DND-41 (cell line): ENCODE measurements around the gene S100A12.

Experiments used
- ATAC-seq: fragments of 200-7000 bp; cut with Tn5 transposase; 3 replicates; pipeline ENCODE4 v1.9.1; 2021; ENCODE audit warnings: low read depth; ENCODE audit not compliant: insufficient read depth
- DNase-seq: peaks from one replicate; pipeline ENCODE4 v3.0.0-alpha.2; 2020
- H2AFZ ChIP-seq: 2 replicates; pipeline ENCODE4 v1.6.0; 2012; ENCODE audit warnings: low read depth, low read length
- H3K27ac ChIP-seq: 2 replicates; pipeline ENCODE4 v1.5.1; 2012; ENCODE audit warnings: low read length, inconsistent platforms
- H3K27me3 ChIP-seq: fragments of 200-600 bp; sonication (generic); 2 replicates; pipeline ENCODE4 v1.6.0; 2012; ENCODE audit warnings: low read length, mild to moderate bottlenecking, inconsistent platforms; ENCODE audit not compliant: insufficient read depth, poor library complexity
- H3K36me3 ChIP-seq: 2 replicates; pipeline ENCODE4 v1.5.1; 2012; ENCODE audit warnings: low read length, inconsistent platforms; ENCODE audit not compliant: insufficient read depth
- H3K4me1 ChIP-seq: 2 replicates; pipeline ENCODE4 v1.5.1; 2012; ENCODE audit warnings: mild to moderate bottlenecking, low read length; ENCODE audit not compliant: insufficient read depth
- H3K4me2 ChIP-seq: 2 replicates; pipeline ENCODE4 v1.6.0; 2012; ENCODE audit warnings: mild to moderate bottlenecking, moderate library complexity, low read length, inconsistent platforms; ENCODE audit not compliant: insufficient read depth
- H3K4me3 ChIP-seq, 2 experiments: fragments of 200-600 bp in 1 of 2; shearing (Covaris generic) in 1 of 2; 2 replicates each; pipeline ENCODE4 v1.5.1; 2012 to 2016; ENCODE audit warnings: inconsistent platforms in 2 of 2, low read length in 2 of 2, mild to moderate bottlenecking in 2 of 2, low read depth in 1 of 2, moderate library complexity in 1 of 2
- H3K79me2 ChIP-seq: 2 replicates; pipeline ENCODE4 v1.6.0; 2012; ENCODE audit warnings: low read length, inconsistent platforms; ENCODE audit not compliant: insufficient read depth
- H3K9ac ChIP-seq: 2 replicates; pipeline ENCODE4 v1.6.0; 2012; ENCODE audit warnings: low read depth, mild to moderate bottlenecking, inconsistent platforms, low read length, moderate library complexity
- H3K9me3 ChIP-seq: 2 replicates; pipeline ENCODE4 v1.5.1; 2012; ENCODE audit warnings: low read length, moderate library complexity, mild to moderate bottlenecking, inconsistent platforms; ENCODE audit not compliant: insufficient read depth, severe bottlenecking
- H4K20me1 ChIP-seq: 2 replicates; pipeline ENCODE4 v1.6.0; 2012; ENCODE audit warnings: low read length; ENCODE audit not compliant: insufficient read depth
- CTCF ChIP-seq: IDR thresholded peaks from 2 replicates; pipeline ENCODE4 v1.5.1; 2012; ENCODE audit warnings: borderline replicate concordance, low read length, moderate library complexity, mild to moderate bottlenecking; ENCODE audit not compliant: poor library complexity, severe bottlenecking; ENCODE audit errors: extremely low read depth
- EZH2 ChIP-seq: IDR thresholded peaks from 3 replicates; pipeline ENCODE4 v1.6.1; 2012; ENCODE audit warnings: borderline replicate concordance, low read depth, mild to moderate bottlenecking, moderate library complexity, low read length, inconsistent platforms; ENCODE audit not compliant: severe bottlenecking

Gene S100A12

DNA sequence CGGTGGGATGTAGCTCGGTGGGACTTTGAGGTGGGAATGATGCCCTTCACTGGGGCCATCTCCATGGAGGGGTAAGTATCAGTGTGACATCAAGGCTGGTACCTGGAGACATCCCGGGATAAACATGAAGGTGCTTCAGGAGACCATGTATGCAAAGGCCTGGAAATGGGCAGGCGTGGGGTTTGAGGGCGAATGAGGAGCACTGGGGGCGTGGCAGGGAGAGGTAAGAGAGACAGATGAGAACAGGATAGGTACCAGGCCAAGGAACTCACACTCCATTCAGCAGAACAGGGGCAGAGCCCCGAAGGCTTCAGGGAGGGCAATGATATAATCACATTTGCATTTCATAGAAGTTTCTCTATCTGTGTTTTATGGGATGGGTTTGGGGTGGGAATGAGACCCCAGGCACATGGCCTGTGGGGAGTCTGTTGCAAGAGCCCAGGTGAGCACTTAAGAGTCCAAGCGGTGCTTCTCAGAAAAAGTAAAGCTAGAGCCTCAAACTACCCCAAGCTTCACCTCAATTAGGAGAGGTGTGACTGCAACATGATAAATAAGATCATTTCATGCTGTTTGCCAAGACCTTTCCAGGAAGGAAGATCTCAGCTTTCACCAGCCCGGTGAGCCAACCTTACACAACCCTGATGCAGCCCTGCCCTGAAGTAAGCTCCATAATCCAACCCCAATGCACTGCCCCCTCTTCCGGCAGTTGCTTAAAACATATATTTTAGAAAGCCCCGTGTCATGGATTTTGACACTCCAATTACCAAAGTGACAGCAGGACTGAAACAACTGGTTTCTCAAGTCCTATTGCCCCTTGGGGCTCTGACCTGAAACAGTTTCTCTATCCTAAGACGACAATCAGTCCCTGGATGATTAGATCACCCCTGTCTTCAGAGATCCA, 10.4 kb downstream of the S100A12 start:
- H3K36me3 ChIP-seq, result no peaks in the 10 kb centered on the region
- H3K4me3 ChIP-seq, result no peak overlapping the region
- H3K9ac ChIP-seq, result no peak overlapping the region
- DNase-seq (no peak), ATAC-seq (no peak)
- H3K9me3 ChIP-seq, result no peaks in the 10 kb centered on the region
- TF ChIP-seq CTCF (no peak), EZH2 (no peak)
- H3K4me1 ChIP-seq, result no peaks in the 10 kb centered on the region
- H2AFZ ChIP-seq, result no peak overlapping the region
- no peaks in the 10 kb centered on the region for H3K79me2 ChIP-seq
- no peaks in the 10 kb centered on the region for H4K20me1 ChIP-seq
- H3K4me2 ChIP-seq, result no peak overlapping the region
- peaks cover 48% of the 10 kb centered on the region for H3K27me3 ChIP-seq
- no peak overlapping the region for H3K27ac ChIP-seq

DNA sequence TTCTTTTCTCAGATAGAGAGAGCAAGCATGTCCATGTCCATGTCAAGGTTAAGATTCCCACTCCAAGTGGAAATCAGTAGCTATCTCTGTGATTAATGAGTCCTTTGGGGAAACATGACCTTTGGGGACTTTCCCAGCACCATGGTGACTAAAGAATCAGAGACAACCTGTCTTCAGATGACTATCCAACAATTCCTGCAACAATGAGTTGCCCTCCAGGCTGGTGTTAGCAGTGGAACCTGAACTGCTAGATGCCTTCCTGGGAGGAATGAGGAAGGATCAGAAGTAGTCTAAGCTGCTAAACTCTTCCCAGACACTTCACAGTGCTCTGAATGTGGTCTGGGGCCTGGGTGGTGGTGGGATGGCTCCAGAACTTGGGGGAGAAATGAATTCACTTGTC, 11.3 kb downstream of the S100A12 start:
- no peak overlapping the region for H3K27ac ChIP-seq
- DNase-seq (no peak), ATAC-seq (no peak)
- H3K4me1 ChIP-seq, result no peaks in the 10 kb centered on the region
- H3K9me3 ChIP-seq, result no peaks in the 10 kb centered on the region
- no peak overlapping the region for H2AFZ ChIP-seq
- H3K4me3 ChIP-seq, result no peak overlapping the region
- no peak overlapping the region for H3K9ac ChIP-seq
- TF ChIP-seq EZH2 (no peak), CTCF (no peak)
- H4K20me1 ChIP-seq, result no peaks in the 10 kb centered on the region
- no peaks in the 10 kb centered on the region for H3K36me3 ChIP-seq
- peaks cover 48% of the 10 kb centered on the region for H3K27me3 ChIP-seq
- no peaks in the 10 kb centered on the region for H3K79me2 ChIP-seq
- no peak overlapping the region for H3K4me2 ChIP-seq

DNA sequence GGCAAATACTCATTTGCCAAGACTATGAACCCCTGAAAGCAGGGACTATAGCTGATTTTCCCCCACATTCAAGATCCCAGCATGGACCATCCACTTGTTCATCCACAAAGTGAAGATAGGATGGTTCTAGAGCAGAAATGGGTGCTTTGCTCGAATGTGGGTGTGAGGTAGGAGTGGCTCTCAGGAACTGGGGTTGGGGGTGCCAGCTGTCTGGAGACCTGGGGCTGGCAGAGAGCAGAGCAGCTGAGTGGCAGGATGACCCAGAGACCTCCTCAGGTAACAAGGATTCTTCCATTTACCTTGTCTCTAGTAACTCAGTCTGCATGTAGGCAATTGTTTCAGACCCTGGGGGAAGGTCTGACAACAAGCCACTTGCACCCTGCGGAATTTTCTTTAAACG, 11.8 kb downstream of the S100A12 start:
- Histone ChIP-seq H3K4me3 (no peak overlapping the region), H3K36me3 (no peaks in the 10 kb centered on the region), H3K27ac (no peak overlapping the region), H2AFZ (no peak overlapping the region), H3K4me1 (no peaks in the 10 kb centered on the region), H3K9ac (no peak overlapping the region), H3K9me3 (no peaks in the 10 kb centered on the region), H4K20me1 (no peaks in the 10 kb centered on the region), H3K4me2 (no peak overlapping the region), H3K79me2 (no peaks in the 10 kb centered on the region), H3K27me3 (peaks cover 48% of the 10 kb centered on the region)
- no peak for TF ChIP-seq EZH2
- TF ChIP-seq CTCF, result no peak
- no peak for DNase-seq
- no peak for ATAC-seq
